Measurements from ENCODE around the gene RNF123. TPM values are rescaled to one million over a fixed set of nuclear protein-coding genes. Genes with fewer than 3 reads are reported as not detected.

Gene RNF123
- total and polyA plus RNA-seq, 10 of the 15 experiments (the other 5 are each of a cell fraction or from before 2014, with no cell fraction given): 4.2 to 31.5 (median 17.6) TPM

GRCh38 chr3:49700014-49700413 lies 10.7 kb downstream of the RNF123 start:
- no peak for FAIRE-seq
- Histone ChIP-seq H3K9me3 (replicated peaks; ENCODE audit: control insufficient read depth, insufficient read depth, low read length) (no peaks in the 10 kb centered on the region), H3K79me2 (ENCODE audit: control insufficient read depth, insufficient read depth, low read length) (no peaks in the 10 kb centered on the region), H3K4me1 (ENCODE audit: control insufficient read depth, insufficient read depth, low read length) (no peaks in the 10 kb centered on the region), H4K20me1 (ENCODE audit: control insufficient read depth, insufficient read depth) (no peaks in the 10 kb centered on the region), H2AFZ (ENCODE audit: control insufficient read depth, low read depth, low read length) (no peak overlapping the region), H3K27ac (ENCODE audit: control insufficient read depth, insufficient read depth) (no peak overlapping the region), H3K36me3 (ENCODE audit: control insufficient read depth in 2 of 2, insufficient read depth in 2 of 2, low read length in 1 of 2) (peaks cover 0 to 5% of the 10 kb centered on the region in 2 experiments; a peak in 3 of 4 replicates), H3K4me3 (no peak overlapping the region), H3K27me3 (replicated peaks in 1 of 2; ENCODE audit: control insufficient read depth in 2 of 2, insufficient read depth in 2 of 2, low read length in 1 of 2) (no peaks in the 10 kb centered on the region), H3K9ac (ENCODE audit: control insufficient read depth, insufficient read depth, low read length) (no peak overlapping the region), H3K4me2 (ENCODE audit: control insufficient read depth, insufficient read depth) (no peak overlapping the region)
- ATAC-seq: no peak
- no peak for DNase-seq (ENCODE audit: low read depth, low spot score)
- CTCF ChIA-PET: no interaction called here
- POLR2A ChIA-PET: no interaction called here
- TF ChIP-seq PBX3 (IDR thresholded peaks at IDR 0.05; ENCODE audit: insufficient replicate concordance, low read depth, low read length): no peak
- no peak for TF ChIP-seq TCF7 (IDR thresholded peaks at IDR 0.05; ENCODE audit: borderline replicate concordance)
- TF ChIP-seq BHLHE40 (IDR thresholded peaks at IDR 0.05; ENCODE audit: borderline replicate concordance in 1 of 2, low read depth in 2 of 2, low read length in 1 of 2): no peak
- no peak for TF ChIP-seq YBX1 (IDR thresholded peaks at IDR 0.05)
- no peak for TF ChIP-seq ZNF207 (IDR thresholded peaks at IDR 0.05; ENCODE audit: borderline replicate concordance)
- no peak for TF ChIP-seq ZBTB4 (CRISPR knock-in tag; IDR thresholded peaks at IDR 0.05)
- no peak for TF ChIP-seq SMAD5 (IDR thresholded peaks at IDR 0.05; ENCODE audit: low read depth)
- TF ChIP-seq MLLT1 (IDR thresholded peaks at IDR 0.05): no peak
- no peak for TF ChIP-seq CBX5 (IDR thresholded peaks at IDR 0.05; ENCODE audit: low read depth)
- no peak for TF ChIP-seq TCF12 (IDR thresholded peaks at IDR 0.05; ENCODE audit: low read depth, low read length)
- no peak for TF ChIP-seq NR2C1 (IDR thresholded peaks at IDR 0.05)
- TF ChIP-seq CHD4 (IDR thresholded peaks at IDR 0.05): no peak
- in situ Hi-C loops (cut with MboI): no loop called here
- RAD21 ChIA-PET (ENCODE audit: unreplicated experiment): no interaction called here
- WGBS (ENCODE audit: insufficient coverage, insufficient replicate concordance, low lambda C conversion rate, missing lambda C conversion rate): 73% methylated on average over 8 of the region's 8 CpGs
- SMC1A ChIA-PET (ENCODE audit: uncharacterized antibody, unreplicated experiment): no interaction called here
- BruUV-seq (replicated peaks): no TSS peak
- intact Hi-C loops (cut with micrococcal nuclease; ENCODE audit: unreplicated experiment): no loop called here
